HUES48 (cell line): ENCODE measurements around the gene TPX2.
"Not testable (repeated sequence)": the region's sequence is repeated elsewhere in the genome, so short reads cannot be mapped to it uniquely, and the experiment has no call there.

Experiments
- H3K27ac ChIP-seq: one replicate; pipeline ENCODE4 v1.7.0; 2013; ENCODE audit warnings: low read depth, low read length, inconsistent platforms
- H3K27me3 ChIP-seq: 2 replicates; pipeline ENCODE4 v1.6.1; 2013; ENCODE audit warnings: mild to moderate bottlenecking, low read length; ENCODE audit not compliant: control insufficient read depth, insufficient read depth
- H3K36me3 ChIP-seq: 2 replicates; pipeline ENCODE4 v1.6.1; 2013; ENCODE audit warnings: low read length; ENCODE audit not compliant: control insufficient read depth, insufficient read depth
- H3K4me1 ChIP-seq: 2 replicates; pipeline ENCODE4 v1.6.1; 2013; ENCODE audit warnings: mild to moderate bottlenecking, low read length; ENCODE audit not compliant: control insufficient read depth, insufficient read depth
- H3K4me3 ChIP-seq: 2 replicates; pipeline ENCODE4 v1.5.1; 2013; ENCODE audit warnings: mild to moderate bottlenecking, low read depth, low read length
- H3K9ac ChIP-seq: 2 replicates; pipeline ENCODE4 v1.6.1; 2013; ENCODE audit warnings: mild to moderate bottlenecking, low read depth, low read length, moderate library complexity
- H3K9me3 ChIP-seq: 2 replicates; pipeline ENCODE4 v1.6.1; 2013; ENCODE audit warnings: low read length; ENCODE audit not compliant: control insufficient read depth, insufficient read depth

Gene TPX2

GRCh38 chr20:31723319-31724078 lies 15.6 kb upstream of the TPX2 start:
- no peaks in the 10 kb centered on the region for H3K9me3 ChIP-seq
- H3K4me3 ChIP-seq, result peak overlapping the region; percentile 80
- no peaks in the 10 kb centered on the region for H3K27me3 ChIP-seq
- H3K27ac ChIP-seq, result peak overlapping the region; percentile 98
- H3K9ac ChIP-seq, result peak overlapping the region; percentile 96
- H3K36me3 ChIP-seq, result peaks cover 15% of the 10 kb centered on the region
- peaks cover 32% of the 10 kb centered on the region for H3K4me1 ChIP-seq

GRCh38 chr20:31731321-31731717 lies 7.8 kb upstream of the TPX2 start:
- no peak overlapping the region for H3K27ac ChIP-seq
- H3K9me3 ChIP-seq, result no peaks in the 10 kb centered on the region
- no peaks in the 10 kb centered on the region for H3K4me1 ChIP-seq
- no peak overlapping the region for H3K4me3 ChIP-seq
- H3K27me3 ChIP-seq, result no peaks in the 10 kb centered on the region
- no peak overlapping the region for H3K9ac ChIP-seq
- no peaks in the 10 kb centered on the region for H3K36me3 ChIP-seq

- H3K9me3 ChIP-seq, result no peaks in the 10 kb centered on the region
- H3K4me1 ChIP-seq, result peaks cover 5% of the 10 kb centered on the region; the same call in 1 of the 2 replicates
- no peaks in the 10 kb centered on the region for H3K27me3 ChIP-seq
- H3K4me3 ChIP-seq, result peak overlapping the region; percentile 91
- H3K9ac ChIP-seq, result peak overlapping the region; percentile 80
- peaks cover 23% of the 10 kb centered on the region for H3K36me3 ChIP-seq
- peak overlapping the region; percentile 91 for H3K27ac ChIP-seq
Observed at GRCh38 chr20:31739550-31739977, 474 bp downstream of the TPX2 start.

- H3K4me3 ChIP-seq, result peak overlapping the region; percentile 91
- H3K36me3 ChIP-seq, result peaks cover 29% of the 10 kb centered on the region
- no peaks in the 10 kb centered on the region for H3K9me3 ChIP-seq
- H3K4me1 ChIP-seq, result peaks cover 5% of the 10 kb centered on the region; the same call in 1 of the 2 replicates
- H3K27ac ChIP-seq, result no peak overlapping the region
- no peak overlapping the region for H3K9ac ChIP-seq
- H3K27me3 ChIP-seq, result no peaks in the 10 kb centered on the region
Observed at GRCh38 chr20:31740208-31740607, 1.1 kb downstream of the TPX2 start.

- H3K9me3 ChIP-seq, result no peaks in the 10 kb centered on the region
- peaks cover 5% of the 10 kb centered on the region; the same call in 1 of the 2 replicates for H3K4me1 ChIP-seq
- H3K9ac ChIP-seq, result no peak overlapping the region
- H3K4me3 ChIP-seq, result peak overlapping the region; percentile 91
- H3K27ac ChIP-seq, result no peak overlapping the region
- peaks cover 35% of the 10 kb centered on the region for H3K36me3 ChIP-seq
- no peaks in the 10 kb centered on the region for H3K27me3 ChIP-seq
Observed at GRCh38 chr20:31740656-31741323, 1.7 kb downstream of the TPX2 start.

- Histone ChIP-seq H3K27me3 (no peaks in the 10 kb centered on the region), H3K27ac (no peak overlapping the region), H3K9ac (no peak overlapping the region), H3K4me3 (no peak overlapping the region), H3K4me1 (no peaks in the 10 kb centered on the region), H3K9me3 (no peaks in the 10 kb centered on the region), H3K36me3 (peaks cover 52% of the 10 kb centered on the region)
Observed at GRCh38 chr20:31746068-31746878, 7.2 kb downstream of the TPX2 start.

GRCh38 chr20:31747028-31747427 lies 7.9 kb downstream of the TPX2 start:
- H3K4me3 ChIP-seq, result not testable (repeated sequence)
- peaks cover 54% of the 10 kb centered on the region for H3K36me3 ChIP-seq

GRCh38 chr20:31747640-31748039 lies 8.6 kb downstream of the TPX2 start:
- Histone ChIP-seq H3K27ac (no peak overlapping the region), H3K4me3 (no peak overlapping the region), H3K36me3 (peaks cover 54% of the 10 kb centered on the region), H3K9ac (no peak overlapping the region), H3K4me1 (no peaks in the 10 kb centered on the region), H3K9me3 (no peaks in the 10 kb centered on the region), H3K27me3 (no peaks in the 10 kb centered on the region)

More at GRCh38 chr20:31747028-31747427, 7.9 kb downstream of the TPX2 start:
- not testable (repeated sequence) for H3K27ac ChIP-seq, H3K9ac ChIP-seq, H3K27me3 ChIP-seq, H3K4me1 ChIP-seq, H3K9me3 ChIP-seq

GRCh38 chr20:31749223-31749622 lies 10.1 kb downstream of the TPX2 start:
- H3K4me3 ChIP-seq, result no peak overlapping the region
- H3K27me3 ChIP-seq, result no peaks in the 10 kb centered on the region
- no peaks in the 10 kb centered on the region for H3K9me3 ChIP-seq
- H3K4me1 ChIP-seq, result no peaks in the 10 kb centered on the region
- H3K27ac ChIP-seq, result no peak overlapping the region
- H3K36me3 ChIP-seq, result peaks cover 47% of the 10 kb centered on the region
- no peak overlapping the region for H3K9ac ChIP-seq

GRCh38 chr20:31751126-31751525 lies 12.0 kb downstream of the TPX2 start:
- peaks cover 31% of the 10 kb centered on the region for H3K36me3 ChIP-seq
- H3K27ac ChIP-seq, result no peak overlapping the region
- no peak overlapping the region for H3K4me3 ChIP-seq
- H3K27me3 ChIP-seq, result no peaks in the 10 kb centered on the region
- no peaks in the 10 kb centered on the region for H3K4me1 ChIP-seq
- H3K9ac ChIP-seq, result no peak overlapping the region
- H3K9me3 ChIP-seq, result no peaks in the 10 kb centered on the region
